ENCODE data around the gene AATK. TPM values are rescaled to one million over a fixed set of nuclear protein-coding genes. Genes with fewer than 3 reads are reported as not detected.

Gene AATK
- total RNA-seq, 1 experiment from 2014 or later, result 1.1 TPM

DNA sequence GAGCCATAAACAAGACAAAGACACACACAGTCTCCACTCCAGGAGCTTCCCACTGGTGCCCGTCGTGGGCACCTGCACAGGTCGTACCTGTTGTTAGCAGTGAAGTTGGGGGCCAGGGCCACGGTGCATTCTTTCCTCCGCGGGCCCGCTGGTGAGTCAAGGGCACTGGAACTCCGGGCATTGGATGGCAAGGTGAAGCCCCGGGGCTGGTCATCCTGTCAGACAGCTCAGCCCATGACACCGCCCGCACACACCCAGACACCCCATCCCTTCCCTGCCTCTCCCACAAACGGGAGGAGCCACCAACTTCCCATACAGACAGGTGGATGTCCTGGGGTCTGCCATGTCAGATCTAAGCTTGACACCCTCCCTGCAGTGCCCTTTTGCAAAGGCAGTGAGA lies 40.6 kb upstream of the AATK start:
- TF ChIP-seq EZH2phosphoT487 (IDR thresholded peaks at IDR 0.05; ENCODE audit: borderline replicate concordance, low read length) (no peak), EZH2 (IDR thresholded peaks at IDR 0.05; ENCODE audit: low read length, unreplicated experiment) (no peak), CTCF (conservative IDR thresholded peaks at IDR 0.05; ENCODE audit: low read depth, low read length) (no peak)
- H3K4me3 ChIP-seq (ENCODE audit: low read length), result no peak overlapping the region
- H3K9me3 ChIP-seq (ENCODE audit: low read length), result no peaks in the 10 kb centered on the region
- no peaks in the 10 kb centered on the region for H3K9me2 ChIP-seq (replicated peaks; ENCODE audit: low read length)
- H3K27ac ChIP-seq (ENCODE audit: low read length), result no peak overlapping the region
- CTCF ChIA-PET, result no interaction called here
- no peaks in the 10 kb centered on the region for H3F3A ChIP-seq (ENCODE audit: low read length, unreplicated experiment)
- no peaks in the 10 kb centered on the region for H4K20me1 ChIP-seq (ENCODE audit: low read length)
- no TSS peak for BruUV-seq (replicated peaks)
- no peaks in the 10 kb centered on the region for H3K36me3 ChIP-seq (ENCODE audit: low read depth, low read length)
- no peaks in the 10 kb centered on the region for H3K27me3 ChIP-seq (ENCODE audit: low read length)
- POLR2A ChIA-PET (ENCODE audit: unreplicated experiment), result no interaction called here
- DNase-seq, result no peak
- no peak overlapping the region for H3K4me2 ChIP-seq (ENCODE audit: low read length)
- no peaks in the 10 kb centered on the region for H3K4me1 ChIP-seq (ENCODE audit: insufficient read depth, low read length)
- no peak for ATAC-seq
- H3K9ac ChIP-seq (ENCODE audit: low read length), result no peak overlapping the region
- no peaks in the 10 kb centered on the region for H3K79me2 ChIP-seq (ENCODE audit: low read length)
- intact Hi-C loops (cut with micrococcal nuclease), result no loop called here
- H2AFZ ChIP-seq (ENCODE audit: low read length), result no peak overlapping the region

DNA sequence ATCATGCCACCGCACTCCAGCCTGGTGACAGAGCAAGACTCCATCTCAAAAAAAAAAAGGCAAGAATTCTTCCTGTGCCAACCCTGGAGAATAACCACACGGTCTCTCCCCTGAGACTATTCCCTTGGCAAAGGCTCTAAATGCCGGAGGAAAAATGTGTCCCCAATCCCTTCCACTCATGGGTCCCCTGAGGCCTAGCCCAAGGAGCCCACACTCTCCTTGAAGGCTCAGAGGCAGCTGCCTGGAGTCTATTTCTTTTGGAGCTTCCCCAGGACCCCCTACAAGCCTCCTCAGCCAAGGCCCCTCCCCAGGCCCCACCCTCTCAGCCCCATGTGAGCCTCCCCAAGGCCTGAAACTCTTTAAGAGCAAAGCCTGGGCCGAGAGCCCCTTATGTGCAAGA lies 40.1 kb upstream of the AATK start:
- BruUV-seq (replicated peaks), result no TSS peak
- DNase-seq, result no peak
- no peaks in the 10 kb centered on the region for H3K4me1 ChIP-seq (ENCODE audit: insufficient read depth, low read length)
- H4K20me1 ChIP-seq (ENCODE audit: low read length), result no peaks in the 10 kb centered on the region
- ChIA-PET POLR2A (ENCODE audit: unreplicated experiment) (no interaction called here), CTCF (no interaction called here)
- no peak for TF ChIP-seq EZH2 (IDR thresholded peaks at IDR 0.05; ENCODE audit: low read length, unreplicated experiment)
- no peaks in the 10 kb centered on the region for H3K36me3 ChIP-seq (ENCODE audit: low read depth, low read length)
- H3F3A ChIP-seq (ENCODE audit: low read length, unreplicated experiment), result no peaks in the 10 kb centered on the region
- no peaks in the 10 kb centered on the region for H3K79me2 ChIP-seq (ENCODE audit: low read length)
- H3K9me3 ChIP-seq (ENCODE audit: low read length), result no peaks in the 10 kb centered on the region
- intact Hi-C loops (cut with micrococcal nuclease), result no loop called here
- no peak for ATAC-seq
- H3K9me2 ChIP-seq (replicated peaks; ENCODE audit: low read length), result no peaks in the 10 kb centered on the region
- no peak overlapping the region for H3K4me3 ChIP-seq (ENCODE audit: low read length)
- no peak overlapping the region for H3K27ac ChIP-seq (ENCODE audit: low read length)
- H3K9ac ChIP-seq (ENCODE audit: low read length), result no peak overlapping the region
- H3K4me2 ChIP-seq (ENCODE audit: low read length), result no peak overlapping the region
- H3K27me3 ChIP-seq (ENCODE audit: low read length), result no peaks in the 10 kb centered on the region
- no peak overlapping the region for H2AFZ ChIP-seq (ENCODE audit: low read length)

DNA sequence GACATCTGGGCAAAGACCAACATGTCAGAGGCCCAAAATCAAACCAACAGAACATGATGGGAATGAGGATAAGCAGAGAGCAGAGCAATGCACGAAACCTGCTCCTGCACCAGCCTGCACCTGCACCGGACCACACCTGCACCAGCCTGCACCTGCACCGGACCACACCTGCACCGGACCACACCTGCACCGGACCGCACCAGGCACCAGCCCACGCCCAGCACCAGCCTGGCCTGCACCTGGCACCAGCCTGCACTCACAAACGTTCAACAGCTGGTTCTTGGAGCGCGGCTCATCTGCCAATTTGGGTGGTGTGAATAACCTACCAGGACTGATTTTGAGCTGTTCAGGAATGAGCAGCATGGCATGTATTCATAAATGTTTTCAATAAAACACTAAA lies 38.6 kb upstream of the AATK start:
- ATAC-seq (no peak), DNase-seq (no peak)
- Histone ChIP-seq H3K27ac (ENCODE audit: low read length) (no peak overlapping the region), H3K9ac (ENCODE audit: low read length) (no peak overlapping the region), H2AFZ (ENCODE audit: low read length) (no peak overlapping the region), H3K4me1 (ENCODE audit: insufficient read depth, low read length) (no peaks in the 10 kb centered on the region), H3K4me3 (ENCODE audit: low read length) (no peak overlapping the region), H3K27me3 (ENCODE audit: low read length) (no peaks in the 10 kb centered on the region), H3K9me2 (replicated peaks; ENCODE audit: low read length) (no peaks in the 10 kb centered on the region), H3K79me2 (ENCODE audit: low read length) (no peaks in the 10 kb centered on the region), H3F3A (ENCODE audit: low read length, unreplicated experiment) (no peaks in the 10 kb centered on the region), H3K9me3 (ENCODE audit: low read length) (no peaks in the 10 kb centered on the region), H3K36me3 (ENCODE audit: low read depth, low read length) (no peaks in the 10 kb centered on the region), H4K20me1 (ENCODE audit: low read length) (no peaks in the 10 kb centered on the region), H3K4me2 (ENCODE audit: low read length) (no peak overlapping the region)
- CTCF ChIA-PET, result no interaction called here
- TF ChIP-seq EZH2phosphoT487 (IDR thresholded peaks at IDR 0.05; ENCODE audit: borderline replicate concordance, low read length) (no peak), EZH2 (IDR thresholded peaks at IDR 0.05; ENCODE audit: low read length, unreplicated experiment) (no peak)
- POLR2A ChIA-PET (ENCODE audit: unreplicated experiment), result no interaction called here
- intact Hi-C loops (cut with micrococcal nuclease), result no loop called here
- BruUV-seq (replicated peaks), result no TSS peak

- intact Hi-C loops (cut with micrococcal nuclease), result no loop called here
- no peak for TF ChIP-seq CTCF (conservative IDR thresholded peaks at IDR 0.05; ENCODE audit: low read depth, low read length)
- no peak for TF ChIP-seq EZH2 (IDR thresholded peaks at IDR 0.05; ENCODE audit: low read length, unreplicated experiment)
- no peak for TF ChIP-seq EZH2phosphoT487 (IDR thresholded peaks at IDR 0.05; ENCODE audit: borderline replicate concordance, low read length)
- H3K4me2 ChIP-seq (ENCODE audit: low read length), result no peak overlapping the region
- ATAC-seq (no peak), DNase-seq (no peak)
- no peaks in the 10 kb centered on the region for H3K36me3 ChIP-seq (ENCODE audit: low read depth, low read length)
- H3K9me3 ChIP-seq (ENCODE audit: low read length), result no peaks in the 10 kb centered on the region
- BruUV-seq (replicated peaks), result no TSS peak
- no peaks in the 10 kb centered on the region for H4K20me1 ChIP-seq (ENCODE audit: low read length)
- H3K27me3 ChIP-seq (ENCODE audit: low read length), result no peaks in the 10 kb centered on the region
- H3F3A ChIP-seq (ENCODE audit: low read length, unreplicated experiment), result no peaks in the 10 kb centered on the region
- H3K4me1 ChIP-seq (ENCODE audit: insufficient read depth, low read length), result no peaks in the 10 kb centered on the region
- H3K79me2 ChIP-seq (ENCODE audit: low read length), result no peaks in the 10 kb centered on the region
- ChIA-PET POLR2A (ENCODE audit: unreplicated experiment) (no interaction called here), CTCF (no interaction called here)
- H3K27ac ChIP-seq (ENCODE audit: low read length), result no peak overlapping the region
- H3K9me2 ChIP-seq (replicated peaks; ENCODE audit: low read length), result no peaks in the 10 kb centered on the region
- H3K4me3 ChIP-seq (ENCODE audit: low read length), result no peak overlapping the region
- no peak overlapping the region for H2AFZ ChIP-seq (ENCODE audit: low read length)
- H3K9ac ChIP-seq (ENCODE audit: low read length), result no peak overlapping the region
These were observed 37.1 kb upstream of the AATK start for GRCh38 chr17:81203136-81203535.
